Uterus (tissue), 2 donors: Measurements from ENCODE around the gene C11orf54.

Source experiments
- POLR2A ChIP-seq, 2 donors: fragments of 450-650 bp; IDR thresholded peaks; one replicate each; pipeline ENCODE4 v1.6.1; 2016; ENCODE audit warnings: antibody characterized with exemption in 2 of 2, mild to moderate bottlenecking in 1 of 2, moderate library complexity in 1 of 2
- TF ChIP-seq, protein P1 (sequence below), 4 experiments: fragments of 200-600 bp in 2 of 4; fragments of 450-650 bp in 2 of 4; sonication (generic) in 2 of 4; IDR thresholded peaks; one replicate each; pipeline ENCODE4 v1.5.1; 2016 to 2019; ENCODE audit warnings: antibody characterized with exemption in 4 of 4, mild to moderate bottlenecking in 2 of 4, moderate library complexity in 1 of 4

DNA sequence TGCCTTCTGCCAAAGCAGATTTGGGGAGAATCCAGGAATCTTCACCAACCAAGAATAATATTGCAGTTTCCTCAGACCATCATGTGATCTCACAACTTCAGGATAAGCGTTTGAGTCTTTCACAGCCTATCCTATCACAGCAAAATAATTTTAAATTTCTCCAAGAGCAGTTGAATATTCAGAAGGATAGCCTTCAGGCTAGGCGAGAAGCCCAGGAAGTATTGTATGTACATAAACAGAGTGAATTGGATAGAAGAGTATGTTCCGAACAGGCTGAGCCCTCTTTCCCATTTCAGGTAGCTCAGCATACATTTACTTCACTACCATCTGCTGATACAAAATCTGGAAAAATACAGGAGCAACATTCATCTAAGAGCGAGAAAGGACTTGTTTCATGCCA, 43.9 kb upstream of the C11orf54 start:
- TF ChIP-seq, protein P1, sequence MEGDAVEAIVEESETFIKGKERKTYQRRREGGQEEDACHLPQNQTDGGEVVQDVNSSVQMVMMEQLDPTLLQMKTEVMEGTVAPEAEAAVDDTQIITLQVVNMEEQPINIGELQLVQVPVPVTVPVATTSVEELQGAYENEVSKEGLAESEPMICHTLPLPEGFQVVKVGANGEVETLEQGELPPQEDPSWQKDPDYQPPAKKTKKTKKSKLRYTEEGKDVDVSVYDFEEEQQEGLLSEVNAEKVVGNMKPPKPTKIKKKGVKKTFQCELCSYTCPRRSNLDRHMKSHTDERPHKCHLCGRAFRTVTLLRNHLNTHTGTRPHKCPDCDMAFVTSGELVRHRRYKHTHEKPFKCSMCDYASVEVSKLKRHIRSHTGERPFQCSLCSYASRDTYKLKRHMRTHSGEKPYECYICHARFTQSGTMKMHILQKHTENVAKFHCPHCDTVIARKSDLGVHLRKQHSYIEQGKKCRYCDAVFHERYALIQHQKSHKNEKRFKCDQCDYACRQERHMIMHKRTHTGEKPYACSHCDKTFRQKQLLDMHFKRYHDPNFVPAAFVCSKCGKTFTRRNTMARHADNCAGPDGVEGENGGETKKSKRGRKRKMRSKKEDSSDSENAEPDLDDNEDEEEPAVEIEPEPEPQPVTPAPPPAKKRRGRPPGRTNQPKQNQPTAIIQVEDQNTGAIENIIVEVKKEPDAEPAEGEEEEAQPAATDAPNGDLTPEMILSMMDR (IDR thresholded peaks at IDR 0.05) = no peak
- TF ChIP-seq POLR2A (IDR thresholded peaks at IDR 0.05) = no peak
